Stimulated activated CD4-positive, alpha-beta T cell treated with anti-CD3 and anti-CD28 coated beads, Interleukin-12 subunit alpha, Interleukin-12 subunit beta, amount 100 ng/mL, for 48 hours (primary cell): ENCODE results near the gene SNAPC2.
A peak's percentile ranks its signal among the peaks of the same experiment; 100 is the strongest.

Experiments used
- DNase-seq, 3 donors: peaks; one replicate each; pipeline ENCODE4 v3.0.0-alpha.2; 2020; ENCODE audit warnings: low read depth in 2 of 3, low spot score in 1 of 3

SNAPC2 gene

DNA sequence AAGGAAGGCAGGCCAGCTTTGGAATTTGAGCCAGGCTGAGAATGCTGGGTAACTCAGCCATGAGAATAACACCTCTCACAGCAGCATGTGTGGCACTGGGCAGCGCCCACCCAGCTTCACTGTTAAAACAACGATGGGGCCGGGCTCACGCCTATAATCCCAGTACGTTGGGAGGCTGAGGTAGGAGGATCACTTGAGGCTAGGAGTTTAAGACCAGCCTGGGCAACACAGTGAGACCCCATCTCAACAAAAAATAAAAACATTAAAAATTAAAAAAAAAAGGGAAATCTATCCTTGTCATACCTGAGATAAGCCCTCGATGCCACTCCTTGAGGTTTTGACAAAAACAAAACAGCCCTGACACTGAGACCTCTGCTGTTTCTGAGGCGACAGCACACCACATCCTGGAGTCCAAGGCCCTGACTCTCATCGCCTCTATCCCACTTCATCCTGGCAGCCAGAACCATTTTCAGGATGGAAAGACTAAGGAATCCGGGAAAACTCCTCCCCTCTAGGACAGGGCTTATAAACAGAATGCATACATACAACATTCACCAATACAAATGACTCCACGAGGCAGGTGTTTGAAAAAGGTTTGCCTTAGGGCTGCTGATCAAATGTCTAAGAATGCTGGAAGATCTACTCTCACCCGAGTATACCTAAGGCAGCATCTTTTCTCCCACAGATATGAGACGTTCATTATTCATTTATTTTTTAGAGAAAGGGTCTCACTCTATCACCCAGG lies 46.0 kb downstream of the SNAPC2 start:
- no peak for DNase-seq

DNA sequence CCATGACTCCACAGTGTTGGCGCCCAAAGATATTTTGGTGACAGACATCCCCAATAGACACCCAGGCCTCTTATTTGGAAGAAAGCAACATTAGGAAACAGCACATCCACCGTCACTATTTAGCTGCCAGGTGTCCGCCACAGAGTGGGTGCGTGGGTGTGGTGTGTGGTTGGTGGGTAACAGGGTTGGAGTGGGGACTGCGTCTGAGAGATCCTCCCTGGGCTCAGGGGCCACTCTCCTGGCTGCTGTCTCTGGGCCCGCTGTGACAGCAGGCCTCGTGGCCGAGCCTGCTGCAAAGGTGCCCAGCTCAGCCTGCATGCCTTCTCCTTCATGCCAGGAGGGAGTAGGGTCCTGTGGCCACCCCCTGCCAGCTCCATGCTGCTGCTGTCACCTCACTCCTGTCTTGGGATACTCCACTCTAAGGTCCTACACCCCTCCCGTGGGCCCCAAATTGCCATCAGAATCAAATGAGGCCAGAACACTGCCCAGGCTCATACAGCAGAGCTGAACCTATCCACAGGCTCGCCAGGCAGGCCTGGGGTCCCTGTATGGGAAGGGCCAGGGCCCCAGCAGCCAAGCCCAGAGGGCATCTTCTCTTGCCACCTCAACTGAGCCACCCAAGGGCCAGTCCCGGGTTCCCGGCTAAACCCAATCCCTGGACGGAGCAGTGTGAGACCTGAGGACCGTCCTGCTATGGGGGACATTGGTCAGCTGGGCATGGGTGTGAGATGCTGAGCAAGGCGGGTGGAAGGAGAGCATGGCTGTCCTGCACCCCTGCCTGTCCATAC lies 48.1 kb downstream of the SNAPC2 start:
- no peak for DNase-seq

DNA sequence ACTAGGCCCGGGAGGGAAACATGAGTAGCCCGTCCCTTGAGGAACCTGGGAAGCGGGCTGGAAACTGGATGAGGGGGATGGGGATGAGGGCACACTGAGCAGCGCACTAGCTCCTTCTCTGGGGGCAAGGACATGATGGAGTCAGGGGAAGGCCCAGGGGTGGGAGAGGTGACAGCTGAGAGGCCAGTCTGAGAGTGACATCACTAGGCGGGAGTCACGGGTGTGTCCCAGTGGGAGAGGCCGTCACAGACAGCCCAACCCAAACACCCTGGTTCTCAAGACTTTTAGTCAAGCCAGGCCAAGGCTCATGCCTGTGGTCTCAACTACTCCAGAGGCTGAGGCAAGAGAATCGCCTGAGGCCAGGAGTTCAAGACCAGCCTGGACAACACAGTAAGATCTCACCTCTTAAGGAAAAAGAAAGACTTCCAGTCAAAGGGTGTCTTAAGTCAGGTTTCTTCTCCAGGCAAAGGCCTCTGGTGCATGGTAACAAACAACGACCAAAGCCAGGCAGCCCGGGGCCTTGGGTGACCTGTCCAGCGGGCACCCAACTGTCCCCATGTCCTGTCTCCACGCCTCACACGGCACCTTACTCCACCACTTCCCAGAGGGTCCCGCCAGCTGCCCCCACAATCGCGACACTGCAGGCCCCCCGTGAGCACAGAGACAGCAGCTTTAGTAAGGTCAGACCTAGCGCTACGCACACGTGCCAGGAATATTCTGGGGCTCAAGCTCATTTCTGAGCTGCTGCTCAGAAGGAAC lies 48.8 kb downstream of the SNAPC2 start:
- no peak for DNase-seq

DNA sequence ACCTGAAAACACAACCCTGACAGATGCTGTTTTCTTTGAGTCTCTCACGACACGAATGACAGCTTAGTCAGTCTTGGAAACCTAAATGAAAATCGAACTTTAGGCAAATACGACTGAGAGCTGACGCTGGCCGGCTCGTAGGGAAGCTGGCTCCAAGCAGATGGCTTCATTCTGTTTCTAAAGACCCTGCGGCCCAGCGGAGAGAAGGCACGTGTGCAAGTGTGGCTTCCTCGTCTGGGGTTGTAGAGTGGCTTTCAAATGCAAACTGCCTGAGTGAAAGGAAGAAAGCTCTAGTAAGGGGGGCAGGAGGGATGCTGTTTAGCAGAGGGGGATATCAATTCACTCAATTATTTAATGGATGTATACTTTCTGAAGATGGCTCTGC lies 49.4 kb downstream of the SNAPC2 start:
- DNase-seq = no peak

DNA sequence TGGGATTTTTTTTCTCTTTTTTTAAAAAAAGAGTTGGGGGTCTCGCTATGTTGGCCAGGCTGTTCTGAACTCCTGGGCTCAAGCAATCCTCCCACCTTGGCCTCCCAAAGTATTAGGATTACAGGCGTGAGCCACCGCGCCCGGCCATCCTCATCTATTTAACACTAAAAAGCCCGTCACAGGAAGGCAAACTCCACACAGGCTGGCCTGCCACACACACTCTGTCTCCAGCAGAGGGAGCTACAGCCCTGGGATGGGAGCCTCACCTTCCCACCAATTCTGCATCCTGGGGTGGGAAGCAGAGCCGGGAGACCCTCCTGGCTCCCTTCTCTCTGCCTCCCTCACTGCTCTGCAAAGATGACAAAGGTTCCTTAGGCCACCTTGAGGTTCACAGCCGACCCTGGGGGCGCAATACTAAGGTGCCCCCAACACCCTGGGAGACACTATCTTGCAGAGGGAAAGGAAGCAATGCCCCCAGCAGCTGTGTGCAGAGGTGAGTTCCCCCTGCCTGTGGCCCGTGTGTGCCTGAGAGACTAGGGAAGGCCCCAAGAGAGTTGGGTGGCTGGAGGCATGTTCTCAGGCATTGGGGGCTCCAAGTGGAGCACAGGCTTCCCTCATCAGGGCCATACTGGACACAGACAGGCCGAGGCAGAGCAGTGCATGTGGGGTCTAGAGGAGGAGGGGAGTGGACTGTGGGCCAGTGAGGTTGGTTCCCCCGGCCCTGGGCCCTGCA lies 50.7 kb downstream of the SNAPC2 start:
- DNase-seq = peak in 2 of 3 donors; percentile 5 to 25

DNA sequence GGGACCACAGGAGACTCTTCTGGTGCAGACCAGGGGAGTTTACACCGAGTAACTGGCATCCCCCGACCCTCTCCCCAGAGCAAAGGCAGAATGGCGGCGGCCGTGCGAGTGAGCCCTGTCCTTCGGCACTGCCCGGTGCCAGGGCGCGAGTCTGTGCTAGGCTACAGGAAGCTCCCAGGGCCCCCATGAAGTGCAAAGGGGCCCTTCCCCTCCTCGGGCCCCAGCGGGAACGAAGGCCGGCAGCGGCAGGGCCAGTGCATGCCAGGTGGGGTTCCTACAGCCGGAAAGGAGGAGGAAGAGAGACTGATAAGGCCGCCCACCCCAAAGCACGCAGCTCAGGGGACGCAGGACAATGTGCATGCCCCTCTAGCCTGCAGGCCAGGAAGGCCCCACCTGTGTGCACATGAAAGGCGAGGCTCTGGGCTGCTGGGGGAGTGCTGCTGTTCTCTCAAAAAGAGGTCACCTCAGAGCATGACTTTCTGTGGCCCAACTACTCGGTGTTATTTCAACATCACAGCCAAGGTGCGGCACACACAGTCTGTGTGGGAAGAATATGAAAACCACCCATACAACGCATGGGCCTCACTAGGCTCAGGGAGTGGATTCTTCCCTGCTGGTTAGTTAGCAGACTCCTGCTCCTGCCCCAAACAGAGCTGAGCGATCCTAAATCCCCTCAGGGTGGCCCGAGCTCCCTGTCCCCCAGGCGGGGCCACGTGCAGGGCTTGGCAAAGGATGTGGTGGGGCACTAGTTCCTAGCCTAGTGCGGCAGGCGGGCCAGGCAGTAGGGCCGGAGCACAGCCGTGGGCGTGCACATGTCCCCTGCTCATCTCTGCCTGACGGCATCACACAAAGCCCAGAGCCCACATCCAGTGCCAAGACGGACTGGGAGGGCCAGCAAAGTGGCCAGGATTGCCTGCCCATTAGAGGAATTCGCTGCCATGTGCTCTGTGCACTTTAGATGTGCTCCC lies 51.7 kb downstream of the SNAPC2 start:
- no peak for DNase-seq
